Fibroblast of skin of abdomen (primary cell): Measurements from ENCODE around the gene ZMYND8. TPM values are rescaled to one million over a fixed set of nuclear protein-coding genes. Genes with fewer than 3 reads are reported as not detected.
"Not testable (repeated sequence)": the region's sequence is repeated elsewhere in the genome, so short reads cannot be mapped to it uniquely, and the experiment has no call there.

Experiments used
- DNase-seq: peaks from one replicate; pipeline ENCODE4 v3.0.0-alpha.2; 2013
- polyA plus RNA-seq, 2 experiments: library from polyadenylated mRNA; unstranded; fragments of 120-200 nt; gene quantifications; one replicate each; pipeline ENCODE4 v1.2.1, GENCODE V29; 2013; ENCODE audit not compliant: insufficient read length in 2 of 2

The ZMYND8 gene
- polyA plus RNA-seq (2013, experiment 1 of 2; ENCODE audit: insufficient read length), result 18.7 TPM
- 18.0 TPM for polyA plus RNA-seq (2013, experiment 2 of 2; ENCODE audit: insufficient read length)

- peak; percentile 93 for DNase-seq
Measured at GRCh38 chr20:47356526-47357295, at the start of gene ZMYND8. TSS of gene ZMYND8 (minus strand) at chr20:47356699. CDS start at chr20:47356670, 29 bp downstream.

- no peak for DNase-seq
Measured at GRCh38 chr20:47405775-47406325, 49.4 kb upstream of the ZMYND8 start.

- DNase-seq, result no peak
Measured at GRCh38 chr20:47400685-47401084, 44.2 kb upstream of the ZMYND8 start.

- no peak for DNase-seq
Measured at GRCh38 chr20:47397652-47398301, 41.3 kb upstream of the ZMYND8 start.

- no peak for DNase-seq
Measured at GRCh38 chr20:47396762-47397476, 40.4 kb upstream of the ZMYND8 start.

GRCh38 chr20:47393796-47394514 is 37.5 kb upstream of the ZMYND8 start:
- DNase-seq, result not testable (repeated sequence)

GRCh38 chr20:47392721-47393073 is 36.2 kb upstream of the ZMYND8 start:
- no peak for DNase-seq

- DNase-seq, result peak; percentile 90
Measured at GRCh38 chr20:47392015-47392720, 35.7 kb upstream of the ZMYND8 start.

GRCh38 chr20:47391276-47392010 is 34.9 kb upstream of the ZMYND8 start:
- no peak for DNase-seq

GRCh38 chr20:47389867-47390347 is 33.4 kb upstream of the ZMYND8 start:
- DNase-seq, result peak; percentile 40

- DNase-seq, result not testable (repeated sequence)
Measured at GRCh38 chr20:47385968-47386367, 29.5 kb upstream of the ZMYND8 start.

GRCh38 chr20:47382746-47383415 is 26.4 kb upstream of the ZMYND8 start:
- no peak for DNase-seq

- no peak for DNase-seq
Measured at GRCh38 chr20:47380481-47380880, 24.0 kb upstream of the ZMYND8 start.

GRCh38 chr20:47379433-47380150 is 23.1 kb upstream of the ZMYND8 start:
- DNase-seq, result peak; percentile 92

- no peak for DNase-seq
Measured at GRCh38 chr20:47377122-47377722, 20.7 kb upstream of the ZMYND8 start.

GRCh38 chr20:47376096-47376643 is 19.7 kb upstream of the ZMYND8 start:
- DNase-seq, result not testable (repeated sequence)

- DNase-seq, result not testable (repeated sequence)
Measured at GRCh38 chr20:47374121-47374520, 17.6 kb upstream of the ZMYND8 start.

- no peak for DNase-seq
Measured at GRCh38 chr20:47373206-47373733, 16.8 kb upstream of the ZMYND8 start.
